PC-9 (cell line): ENCODE data around the gene MCTP1.

ENCODE experiments used
- EZH2 ChIP-seq: fragments of 200-600 bp; sonication (generic); IDR thresholded peaks from 2 replicates; pipeline ENCODE4 v1.8.0; 2017; ENCODE audit warnings: antibody characterized with exemption, low read depth
- TF ChIP-seq, protein P1 (sequence below): fragments of 200-600 bp; sonication (generic); conservative IDR thresholded peaks from 2 replicates; pipeline ENCODE4 v1.6.1; 2017; ENCODE audit warnings: mixed run types, antibody characterized with exemption, mild to moderate bottlenecking, moderate library complexity

DNA sequence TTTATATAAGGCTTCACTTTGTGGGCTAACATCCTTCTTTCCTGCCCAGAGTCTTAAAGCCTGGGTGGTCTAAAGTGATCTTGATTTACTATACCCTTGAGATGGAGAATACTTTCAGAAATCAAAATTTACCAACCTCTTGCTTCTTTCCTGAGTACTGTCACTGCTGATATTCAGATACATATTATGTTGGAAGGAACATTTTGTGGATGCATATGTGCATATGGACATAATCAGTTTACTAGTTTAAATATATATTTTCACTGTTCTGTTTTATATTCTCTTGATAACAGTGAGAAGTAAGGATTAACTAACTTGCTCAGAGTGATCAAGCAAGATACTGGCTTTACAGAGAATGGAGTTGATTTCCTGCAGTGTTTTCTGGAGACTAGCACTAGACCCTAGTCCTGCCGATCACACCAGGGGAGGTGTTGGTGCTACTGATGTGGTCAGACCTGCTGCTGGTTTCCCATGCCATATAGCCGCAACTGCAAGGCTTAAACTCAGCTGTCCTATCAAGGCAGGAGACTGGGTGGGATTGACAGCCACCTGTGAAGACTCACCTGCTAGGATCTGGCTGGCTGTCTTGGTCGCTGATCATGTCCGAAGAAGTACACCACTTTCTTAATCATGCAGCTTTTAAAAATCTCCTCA, 608.8 kb downstream of the MCTP1 start:
- TF ChIP-seq, protein P1, sequence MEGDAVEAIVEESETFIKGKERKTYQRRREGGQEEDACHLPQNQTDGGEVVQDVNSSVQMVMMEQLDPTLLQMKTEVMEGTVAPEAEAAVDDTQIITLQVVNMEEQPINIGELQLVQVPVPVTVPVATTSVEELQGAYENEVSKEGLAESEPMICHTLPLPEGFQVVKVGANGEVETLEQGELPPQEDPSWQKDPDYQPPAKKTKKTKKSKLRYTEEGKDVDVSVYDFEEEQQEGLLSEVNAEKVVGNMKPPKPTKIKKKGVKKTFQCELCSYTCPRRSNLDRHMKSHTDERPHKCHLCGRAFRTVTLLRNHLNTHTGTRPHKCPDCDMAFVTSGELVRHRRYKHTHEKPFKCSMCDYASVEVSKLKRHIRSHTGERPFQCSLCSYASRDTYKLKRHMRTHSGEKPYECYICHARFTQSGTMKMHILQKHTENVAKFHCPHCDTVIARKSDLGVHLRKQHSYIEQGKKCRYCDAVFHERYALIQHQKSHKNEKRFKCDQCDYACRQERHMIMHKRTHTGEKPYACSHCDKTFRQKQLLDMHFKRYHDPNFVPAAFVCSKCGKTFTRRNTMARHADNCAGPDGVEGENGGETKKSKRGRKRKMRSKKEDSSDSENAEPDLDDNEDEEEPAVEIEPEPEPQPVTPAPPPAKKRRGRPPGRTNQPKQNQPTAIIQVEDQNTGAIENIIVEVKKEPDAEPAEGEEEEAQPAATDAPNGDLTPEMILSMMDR: no peak
- no peak for TF ChIP-seq EZH2
